K562 (cell line): ENCODE results near the gene PPCDC. TPM values are rescaled to one million over a fixed set of nuclear protein-coding genes. Genes with fewer than 3 reads are reported as not detected.

Experiments
- ETS2 ChIP-seq: IDR thresholded peaks from 2 replicates; pipeline ENCODE4 v1.6.1; 2016; ENCODE audit warnings: borderline replicate concordance, missing genetic modification characterization, mild to moderate bottlenecking, moderate library complexity, missing compliant biosample characterization; ENCODE audit not compliant: poor library complexity, severe bottlenecking
- FOSL1 ChIP-seq: fragments of 200-800 bp; sonication (Bioruptor generic); conservative IDR thresholded peaks from 2 replicates; pipeline ENCODE4 v1.6.1; 2016; ENCODE audit warnings: missing genetic modification characterization, missing compliant biosample characterization
- MGA ChIP-seq: fragments of 450-650 bp; IDR thresholded peaks from 2 replicates; pipeline ENCODE4 v1.6.1; 2016; ENCODE audit warnings: mild to moderate bottlenecking, moderate library complexity
- SAFB2 ChIP-seq: fragments of 200-400 bp; formaldehyde crosslinking; IDR thresholded peaks from 2 replicates; pipeline ENCODE4 v1.6.1; 2018; ENCODE audit warnings: borderline replicate concordance, low read length, low read depth, moderate library complexity; ENCODE audit not compliant: severe bottlenecking
- SRSF9 ChIP-seq: fragments of 200-400 bp; formaldehyde crosslinking; IDR thresholded peaks from 2 replicates; pipeline ENCODE4 v1.6.1; 2017; ENCODE audit warnings: low read depth, low read length, borderline replicate concordance
- YBX1 ChIP-seq: fragments of 450-650 bp; IDR thresholded peaks from 2 replicates; pipeline ENCODE4 v1.7.1; 2016; ENCODE audit warnings: mild to moderate bottlenecking
- ZHX1 ChIP-seq: fragments of 150-350 bp; conservative IDR thresholded peaks from 2 replicates; pipeline ENCODE4 v1.6.1; 2014; ENCODE audit warnings: low read length
- ZNF133 ChIP-seq: fragments of 250-450 bp; sonication (Bioruptor Pico); IDR thresholded peaks from 2 replicates; pipeline ENCODE4 v1.4.0; 2020; ENCODE audit warnings: mild to moderate bottlenecking
- ZNF140 ChIP-seq: fragments of 250-450 bp; sonication (Bioruptor Pico); IDR thresholded peaks from 2 replicates; pipeline ENCODE4 v1.8.0; 2021; ENCODE audit warnings: moderate library complexity, mild to moderate bottlenecking, inconsistent platforms
- ZNF639 ChIP-seq, 2 experiments: fragments of 200-800 bp in 1 of 2; sonication (Bioruptor generic) in 1 of 2; sonication (generic) in 1 of 2; formaldehyde crosslinking in 1 of 2; IDR thresholded peaks in 1 of 2; conservative IDR thresholded peaks in 1 of 2; 2 replicates each; pipeline versions ENCODE4 v1.5.0 to v1.6.1; 2016 to 2020; ENCODE audit warnings: missing compliant biosample characterization in 1 of 2, missing genetic modification characterization in 1 of 2, missing genetic modification reagents in 1 of 2
- polyA plus RNA-seq, 8 experiments: library from polyadenylated mRNA; depleted of rRNA in 4 of 8; stranded (reverse) in 5 of 8; unstranded in 3 of 8; fragments of >200 nt; fragmentation: Nextera tagmentation in 2 of 8; fragmentation: Illumina TruSeq in 1 of 8; extraction: Ambion mirVana in 2 of 8; extraction: Trizol in 1 of 8; gene quantifications; 2 replicates each; pipeline versions ENCODE4 v1.2.1 to v1.2.3, GENCODE V29; 2011 to 2014; ENCODE audit warnings: inconsistent platforms in 1 of 8, missing spikeins in 1 of 8
- total RNA-seq, 7 experiments: library from RNA; depleted of rRNA in 6 of 7; stranded (reverse); fragments of >200 nt in 6 of 7; fragmentation: Illumina TruSeq in 2 of 7; extraction: Trizol in 2 of 7; gene quantifications; 2 replicates each; pipeline versions ENCODE4 v1.2.1 to v1.2.3, GENCODE V29; 2011 to 2021; ENCODE audit warnings: low replicate concordance in 1 of 7

PPCDC gene
- total and polyA plus RNA-seq, 9 of the 15 experiments (the other 6 are each of a cell fraction or from before 2014, with no cell fraction given), result 10.9 to 53.6 (median 16.7) TPM

GRCh38 chr15:75042730-75043508 is 19.5 kb downstream of the PPCDC start (continued):
- TF ChIP-seq MGA, result no peak
- no peak; a peak in 1 of 4 replicates for TF ChIP-seq ZNF639 (CRISPR knock-in tag; conservative IDR thresholded peaks at IDR 0.05 in 1 of 2, IDR thresholded peaks at IDR 0.05 in 1 of 2)
- TF ChIP-seq YBX1, result no peak
- TF ChIP-seq SRSF9, result no peak
- TF ChIP-seq SAFB2, result no peak
- TF ChIP-seq ZHX1, result no peak
- TF ChIP-seq ZNF140 (CRISPR knock-in tag), result no peak
- TF ChIP-seq ZNF133 (CRISPR knock-in tag), result no peak
- TF ChIP-seq ETS2 (tag), result no peak
- peak; percentile 92 for TF ChIP-seq FOSL1 (tag)
